GM19397 (cell line): Measurements from ENCODE around the gene MZF1.
"Not testable (repeated sequence)": the region's sequence is repeated elsewhere in the genome, so short reads cannot be mapped to it uniquely, and the experiment has no call there.

Experiments
- ATAC-seq: cut with Tn5 transposase; IDR thresholded peaks from one replicate; pipeline ENCODE4 v1.9.1; 2021; ENCODE audit warnings: mild to moderate bottlenecking, moderate library complexity; ENCODE audit not compliant: unreplicated experiment

MZF1 gene

DNA sequence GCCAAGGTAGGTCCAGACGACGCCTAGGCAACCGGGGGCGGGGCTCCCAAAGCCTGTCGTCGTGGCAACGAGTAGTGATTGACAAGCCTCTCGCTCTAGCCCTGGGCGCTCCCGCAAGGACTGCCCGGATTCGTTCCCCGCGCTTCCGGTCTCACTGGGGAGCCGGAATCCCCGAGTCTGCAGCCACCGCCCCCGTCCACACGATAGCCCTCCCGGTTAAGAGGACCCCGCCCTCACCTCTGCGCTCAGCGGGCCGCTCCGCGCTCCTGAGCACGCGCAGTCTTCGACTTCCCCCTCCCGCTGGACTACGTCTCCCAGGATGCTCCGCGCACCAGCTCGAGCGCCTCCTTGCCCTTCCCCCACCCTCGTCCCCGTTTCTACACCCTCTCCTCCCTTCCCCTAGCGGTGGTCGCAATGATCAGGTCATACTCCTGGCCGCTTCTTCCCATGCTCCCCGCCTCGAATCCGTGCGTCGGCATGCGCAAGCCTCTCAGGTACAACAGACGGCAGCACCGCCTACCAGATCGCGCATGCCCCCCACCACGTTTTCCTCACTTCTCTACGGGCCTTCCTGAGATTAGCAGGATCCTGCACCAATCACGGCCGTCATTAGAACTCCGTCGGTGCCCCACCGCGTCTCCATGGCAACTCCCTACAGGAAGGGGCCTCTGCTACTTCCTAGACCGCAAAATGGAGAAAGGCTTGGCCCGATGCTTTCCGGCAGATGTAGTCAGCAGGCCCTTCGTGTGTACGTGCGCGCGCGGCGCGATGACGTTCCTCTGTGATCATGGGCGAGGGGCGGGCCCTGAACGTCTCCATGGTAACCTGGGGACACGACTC, at the start of gene MZF1:
MZF1 (minus strand) TSS at position 518 of the 840 bp plus-strand sequence. CDS start 1,946 bp downstream, outside the sequence.
- peak; percentile 54 for ATAC-seq

DNA sequence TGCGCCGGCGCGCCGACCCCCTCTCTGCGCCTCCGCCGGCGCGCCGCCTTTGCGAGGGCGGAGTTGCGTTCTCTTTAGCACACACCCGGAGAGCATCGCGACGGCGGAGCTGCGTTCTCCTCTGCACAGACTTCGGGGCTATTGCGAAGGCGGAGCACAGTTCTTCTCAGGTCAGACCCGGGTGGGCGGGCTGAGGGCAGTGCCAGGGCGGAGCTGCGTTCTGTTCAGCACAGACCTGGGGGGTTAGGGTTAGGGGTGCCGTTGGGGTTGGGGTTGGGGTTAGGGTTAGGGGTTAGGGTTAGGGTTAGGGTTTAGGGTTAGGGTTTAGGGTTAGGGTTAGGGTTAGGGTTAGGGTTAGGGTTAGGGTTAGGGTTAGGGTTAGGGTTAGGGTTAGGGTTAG, 34.1 kb upstream of the MZF1 start:
- ATAC-seq: not testable (repeated sequence)

DNA sequence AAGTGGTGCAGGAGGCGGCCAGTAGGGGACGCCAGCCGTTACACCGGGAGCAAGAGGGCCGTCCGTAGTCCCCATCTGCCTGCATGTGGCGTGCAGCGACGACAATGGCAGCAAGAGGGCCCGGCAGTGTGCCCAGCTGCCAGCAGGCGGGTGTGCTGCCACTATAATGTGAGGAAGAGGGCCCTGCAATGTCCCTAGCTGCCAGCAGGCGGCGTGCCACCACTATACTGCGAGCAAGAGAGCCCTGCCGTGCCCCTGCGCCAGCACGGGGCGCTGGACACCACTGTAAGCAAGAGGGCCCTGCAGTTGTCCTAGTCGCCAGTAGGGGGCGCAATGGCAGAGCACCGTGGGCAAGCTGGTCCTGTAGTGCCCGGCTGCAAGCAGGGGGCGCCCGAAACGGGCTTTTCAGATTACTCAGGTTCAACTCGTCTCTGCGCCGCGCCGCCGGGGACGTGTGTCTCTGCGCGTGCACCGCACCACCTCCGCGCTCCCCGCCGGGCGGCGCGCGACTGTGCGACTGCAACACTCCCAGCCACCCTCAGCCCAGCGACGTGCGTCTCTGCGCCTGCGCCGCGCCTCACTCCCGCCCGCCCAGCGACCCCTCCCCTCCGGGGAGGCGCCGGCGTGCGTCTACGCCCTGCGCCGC, 33.2 kb upstream of the MZF1 start:
- not testable (repeated sequence) for ATAC-seq

DNA sequence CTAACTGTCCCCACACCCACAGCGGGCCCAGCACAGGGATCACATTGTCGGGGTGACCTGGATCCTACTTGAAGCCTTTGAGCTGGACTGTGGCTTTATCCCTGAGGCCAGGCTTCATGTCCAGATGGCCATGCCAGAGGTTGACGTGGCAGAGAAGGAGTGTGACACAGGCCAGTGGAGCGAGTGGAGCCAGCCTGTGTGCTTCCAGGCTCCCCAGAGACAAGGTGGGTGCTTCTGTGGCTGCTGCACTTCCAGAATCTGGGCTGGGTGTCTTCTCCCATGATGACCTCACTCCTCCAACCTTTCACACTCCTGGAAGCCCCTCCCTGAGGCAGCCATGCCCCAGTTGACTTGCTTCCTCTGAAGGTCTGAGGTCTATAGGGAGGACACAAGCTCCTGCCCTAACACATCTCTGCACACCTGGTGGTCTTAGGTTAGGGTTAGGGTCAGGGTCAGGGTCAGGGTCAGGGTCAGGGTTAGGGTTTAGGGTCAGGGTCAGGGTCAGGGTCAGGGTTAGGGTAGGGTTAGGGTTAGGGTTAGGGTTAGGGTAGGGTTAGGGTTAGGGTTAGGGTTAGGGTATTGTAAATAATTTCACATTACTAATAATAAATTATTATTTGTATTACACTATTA, 13.1 kb upstream of the MZF1 start:
- ATAC-seq: no peak

DNA sequence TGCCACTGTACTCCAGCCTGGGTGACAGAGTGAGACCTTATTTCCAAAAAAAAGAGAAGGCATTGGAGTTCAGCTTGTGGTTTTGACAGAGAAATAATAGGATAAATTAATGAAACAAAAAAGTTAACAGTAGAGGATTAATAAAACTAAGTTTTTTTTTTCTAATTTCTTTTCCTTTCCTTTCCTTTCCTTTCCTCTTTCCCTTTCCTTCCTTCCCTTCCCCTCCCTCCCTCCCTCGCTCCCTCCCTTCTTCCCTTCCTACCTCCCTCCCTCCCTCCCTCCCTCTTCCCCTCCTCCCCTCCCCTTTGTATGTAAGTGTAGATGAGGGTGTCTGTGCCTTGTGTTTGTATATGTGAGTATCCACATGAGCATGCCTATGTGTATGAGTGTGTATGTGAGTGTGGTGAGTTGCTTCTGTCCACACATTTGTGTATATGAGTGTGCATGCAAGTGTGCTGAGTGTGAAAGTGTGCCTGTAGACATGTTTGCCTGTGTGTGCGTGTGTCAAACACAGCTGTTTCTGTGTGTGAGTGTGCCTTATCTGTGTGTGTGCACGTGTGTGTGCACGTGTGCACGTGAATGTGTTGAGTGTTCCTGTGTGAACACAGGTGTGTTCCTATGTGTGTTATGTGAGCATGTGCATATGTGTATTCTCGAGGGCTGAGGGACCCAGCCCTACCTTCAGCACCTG, 12.5 kb upstream of the MZF1 start:
- ATAC-seq: no peak

DNA sequence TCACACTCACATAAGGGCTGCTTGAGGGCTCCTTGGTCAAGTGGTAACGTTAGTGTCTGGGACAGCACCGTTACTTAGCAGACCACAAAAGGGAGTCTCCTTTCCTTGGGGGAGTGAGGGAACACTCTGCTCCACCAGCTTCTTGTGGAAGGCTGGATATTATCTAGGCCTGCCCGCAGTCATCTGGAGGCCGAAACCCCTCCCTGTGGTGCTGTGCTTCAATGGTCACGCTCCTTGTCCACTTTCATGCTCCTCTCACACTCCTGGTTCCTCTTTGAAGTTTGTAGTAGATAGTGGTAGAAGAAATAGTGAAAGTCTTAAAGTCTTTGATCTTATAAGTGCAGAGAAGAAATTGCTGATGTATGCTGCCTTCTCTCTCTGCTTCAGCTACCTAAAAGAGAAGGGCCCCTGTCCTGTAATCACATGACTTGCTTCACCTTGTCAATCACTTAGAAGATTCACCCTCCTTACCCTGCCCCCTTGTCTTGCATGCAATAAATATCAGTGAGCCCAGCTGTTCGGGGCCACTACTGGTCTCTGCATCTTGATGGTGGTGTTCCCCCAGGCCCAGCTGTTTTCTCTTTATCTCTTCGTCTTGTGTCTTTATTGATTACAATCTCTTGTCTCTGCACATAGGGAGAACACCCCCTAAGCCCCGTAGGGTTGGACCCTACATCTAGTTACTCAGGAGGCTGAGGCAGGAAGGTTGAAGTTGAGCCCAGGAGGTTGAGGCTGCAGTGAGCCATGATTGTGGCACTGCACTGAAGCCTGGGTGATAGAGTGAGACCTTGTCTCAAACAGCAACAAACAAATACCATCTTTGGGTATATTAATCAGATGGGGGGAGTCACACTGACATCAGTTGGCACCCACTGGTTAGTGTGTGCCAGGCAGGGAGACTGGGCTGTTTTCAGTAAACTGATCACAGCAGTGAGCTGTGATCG, 11.6 kb upstream of the MZF1 start:
- no peak for ATAC-seq

DNA sequence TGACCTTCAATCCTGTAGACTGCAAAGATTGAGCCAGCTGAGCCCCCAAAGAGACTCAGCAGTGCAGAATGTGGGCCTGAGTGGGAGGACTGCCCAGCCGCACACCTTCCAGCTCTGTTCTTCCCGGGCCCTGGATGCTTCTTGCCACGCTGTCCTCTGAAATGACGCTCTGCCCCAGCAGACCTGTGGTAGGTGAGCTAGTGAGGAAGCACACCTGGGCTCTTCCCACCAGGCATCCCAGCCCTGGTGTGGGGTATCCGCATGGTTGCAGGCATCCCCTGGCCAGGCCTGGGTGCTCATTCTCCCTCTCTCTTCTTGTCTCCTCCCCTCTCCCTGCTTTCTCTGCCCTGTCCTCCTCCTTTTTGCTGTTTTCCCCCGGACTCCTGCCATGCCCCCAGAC, 9.8 kb upstream of the MZF1 start:
- no peak for ATAC-seq

DNA sequence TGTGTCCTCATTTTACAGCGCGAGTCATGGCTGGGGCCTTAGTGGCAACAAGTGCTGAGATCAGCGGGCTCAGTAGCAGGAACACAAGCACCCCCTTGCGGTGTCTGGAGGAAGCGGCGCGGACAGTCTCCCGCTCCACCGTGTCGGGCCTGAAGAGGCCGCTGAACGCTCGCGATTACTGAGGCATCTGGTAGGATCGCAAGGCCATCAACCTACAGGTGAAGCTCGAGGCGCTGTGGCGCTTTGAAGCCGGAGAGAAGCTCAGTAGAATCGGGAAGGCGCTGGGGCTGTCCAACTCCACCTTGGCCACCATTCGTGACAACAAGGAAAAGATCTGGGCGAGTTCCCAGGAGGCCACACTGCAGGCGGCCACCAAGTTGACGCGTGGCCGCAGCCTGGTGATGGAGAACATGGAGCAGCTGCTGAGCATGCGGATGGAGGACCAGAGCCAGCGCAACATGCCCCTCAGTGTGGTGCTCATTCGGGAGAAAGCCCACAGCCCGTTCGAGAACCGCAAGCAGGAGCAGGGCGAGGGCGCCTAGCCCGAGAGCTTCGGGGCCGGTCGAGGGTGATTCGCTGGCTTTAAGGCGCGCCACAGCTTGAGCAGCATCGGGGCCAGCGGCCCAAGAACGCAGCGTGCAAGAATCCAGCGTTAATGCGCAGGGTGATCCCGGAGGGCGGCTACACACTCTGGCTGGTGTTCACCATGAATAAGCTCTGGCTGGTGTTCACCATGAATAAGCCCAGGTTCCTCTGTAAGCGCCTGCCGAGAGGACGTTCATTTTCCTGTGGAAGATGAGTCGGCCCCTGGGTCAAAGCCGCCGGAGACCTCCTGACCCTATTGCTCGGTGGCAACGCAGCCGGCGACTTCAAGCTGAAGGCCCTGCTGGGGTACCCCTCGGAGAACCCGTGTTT, 8.3 kb upstream of the MZF1 start:
- ATAC-seq: peak; percentile 85

DNA sequence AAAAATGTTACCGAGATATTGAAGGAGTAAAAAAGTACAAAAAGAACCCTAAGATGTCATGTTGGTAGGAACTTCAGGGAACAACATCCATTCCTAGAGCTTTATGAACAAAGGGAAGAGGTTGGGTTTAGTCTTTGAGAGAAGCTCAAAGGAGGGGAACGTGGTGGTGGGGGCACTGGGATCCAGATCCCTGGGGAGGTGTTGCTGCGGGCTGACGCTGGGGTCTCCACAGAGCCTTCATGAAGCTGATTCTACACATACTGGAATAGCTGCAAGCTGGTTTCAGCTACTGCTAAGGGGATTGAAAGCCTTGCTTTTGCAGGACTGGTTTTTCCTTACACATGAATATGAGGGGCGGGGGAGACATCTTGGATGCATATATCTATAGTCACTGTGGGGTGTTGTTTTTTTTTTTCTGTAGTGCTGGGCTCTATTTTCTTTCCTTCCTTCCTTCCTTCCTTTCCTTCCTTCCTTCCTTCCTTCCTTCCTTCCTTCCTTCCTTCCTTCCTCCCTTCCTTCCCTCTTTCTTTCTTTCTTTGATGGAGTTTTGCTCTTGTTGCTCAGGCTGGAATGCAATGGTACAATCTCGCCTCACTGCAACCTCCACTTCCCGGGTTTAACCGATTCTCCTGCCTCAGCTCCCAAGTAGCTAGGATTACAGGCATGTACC, 6.5 kb upstream of the MZF1 start:
- ATAC-seq: no peak

DNA sequence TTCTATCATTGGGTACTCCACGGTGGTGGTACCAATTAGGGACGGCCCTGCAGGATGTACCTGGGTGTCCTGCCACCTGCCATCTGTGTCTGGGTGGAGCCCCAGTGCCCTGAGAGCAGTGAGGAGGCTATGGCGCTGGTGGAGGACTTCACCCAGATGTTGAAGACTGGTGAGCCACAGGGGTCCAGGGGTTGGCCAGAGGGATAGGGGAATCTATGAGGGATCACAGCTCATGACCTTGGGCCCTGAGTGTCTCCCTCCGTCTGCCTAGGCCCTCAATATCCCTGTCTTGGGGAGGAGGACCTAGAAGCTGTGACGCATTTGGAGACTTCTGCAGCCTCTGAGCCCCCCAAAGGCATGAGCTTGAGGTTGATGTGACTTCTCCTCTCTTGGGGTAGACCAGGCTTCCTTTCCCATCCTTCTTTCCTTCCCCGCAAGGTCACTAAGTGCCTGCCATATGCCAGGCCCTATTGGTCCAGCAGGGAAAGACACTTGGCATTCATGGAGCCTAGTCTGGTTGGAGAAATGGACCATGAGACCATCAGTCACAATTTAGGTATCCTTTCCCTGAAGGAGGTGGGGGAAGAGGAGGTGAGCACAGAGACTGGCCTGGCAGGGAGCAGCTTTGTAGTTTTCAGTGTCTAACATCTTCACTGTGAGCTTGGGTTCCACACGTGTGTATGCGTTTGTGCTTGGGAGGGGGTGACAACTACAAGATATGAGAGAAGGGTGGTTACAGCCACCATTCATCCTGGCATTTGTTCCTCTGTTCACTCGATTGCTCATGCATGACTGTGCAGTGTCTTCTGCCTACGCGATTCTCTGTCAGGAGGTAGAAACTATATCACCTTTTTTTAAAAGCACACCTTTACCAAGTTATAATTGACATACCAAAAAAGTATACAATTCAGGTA, 5.1 kb upstream of the MZF1 start:
- ATAC-seq: no peak

DNA sequence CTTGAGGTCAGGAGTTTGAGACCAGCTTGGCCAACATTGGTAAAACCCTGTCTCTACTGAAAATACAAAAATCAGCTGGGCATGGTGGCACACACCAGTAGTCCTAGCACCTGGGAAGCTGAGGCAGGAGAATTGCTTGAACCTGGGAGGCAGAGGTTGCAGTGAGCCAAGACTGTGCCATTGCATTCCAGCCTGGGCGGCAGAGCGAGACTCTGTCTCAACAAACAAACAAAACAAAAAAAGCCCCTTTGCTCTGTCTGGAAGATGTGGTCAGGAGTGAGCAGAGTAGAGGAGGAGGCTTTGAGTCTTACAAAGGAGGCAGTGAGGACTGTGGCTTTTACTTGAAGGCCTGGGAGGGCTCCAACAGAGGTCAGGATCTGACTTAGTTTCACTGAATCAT, 4.4 kb upstream of the MZF1 start:
- ATAC-seq: not testable (repeated sequence)

DNA sequence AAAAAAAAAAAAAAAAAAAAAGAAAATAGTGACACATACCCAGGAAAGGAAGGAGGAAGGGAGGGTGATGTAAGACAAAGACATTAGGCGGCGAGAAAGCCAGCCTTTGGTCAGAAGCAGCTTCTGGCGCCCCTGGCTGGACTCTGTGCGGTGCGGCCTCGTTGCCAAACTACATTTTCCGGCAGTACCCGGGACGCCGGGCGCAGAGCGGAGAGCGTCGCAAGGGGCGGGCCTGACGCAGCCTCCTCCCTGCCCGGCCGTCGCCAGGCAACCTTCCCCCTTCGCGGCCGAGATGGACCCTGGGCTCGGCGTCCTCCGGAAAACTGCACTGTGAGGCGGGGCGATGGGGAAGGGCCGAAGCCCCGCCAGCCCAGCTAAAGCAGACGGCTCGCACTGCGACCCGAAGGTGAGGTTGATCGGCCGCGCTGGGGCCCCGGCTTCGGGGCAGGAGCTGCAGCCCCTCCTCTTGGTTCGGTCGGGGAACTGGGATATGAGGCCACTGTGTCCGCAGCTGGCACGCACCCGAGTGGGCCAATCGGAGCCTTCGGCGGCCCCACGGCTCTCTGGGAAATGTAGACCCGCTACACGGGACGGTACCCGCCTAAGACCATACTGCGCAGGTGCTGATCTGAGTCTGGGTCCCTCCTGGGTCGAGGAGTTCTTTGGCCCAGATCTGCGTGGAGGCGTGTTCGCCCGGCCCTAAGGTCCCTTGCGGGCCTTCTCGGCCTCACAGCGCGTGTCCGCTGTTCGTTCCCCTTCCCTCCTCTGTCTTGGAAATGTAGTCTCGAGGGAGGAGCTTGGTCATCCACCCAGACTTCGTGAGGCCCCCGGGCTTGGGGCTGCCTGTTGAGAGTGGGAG, 2.3 kb upstream of the MZF1 start:
- peak; percentile 43 for ATAC-seq

DNA sequence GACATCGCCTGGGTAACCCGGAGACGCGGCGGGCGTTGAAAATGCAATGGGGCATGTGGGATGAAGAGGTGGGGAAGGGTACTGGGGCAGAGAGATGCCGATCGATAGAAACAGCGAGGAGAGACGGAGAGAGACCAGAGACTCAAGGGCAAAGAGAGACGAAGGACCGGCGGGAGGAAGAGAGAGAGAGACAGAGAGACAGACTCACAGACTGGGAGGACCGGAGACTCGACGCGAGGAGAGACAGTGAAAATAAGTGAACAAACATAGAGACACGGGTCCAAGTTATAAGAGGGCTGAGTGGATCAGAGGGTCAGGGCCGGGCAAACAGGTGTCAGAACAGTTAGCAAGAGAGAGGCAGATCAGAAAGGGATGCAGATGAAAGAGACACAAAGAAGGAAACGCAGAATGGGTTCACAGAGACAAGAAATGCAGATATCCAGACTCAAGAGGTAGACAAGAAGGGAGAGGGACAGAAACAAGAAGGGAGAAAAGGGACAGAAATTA, 576 bp upstream of the MZF1 start:
- ATAC-seq: no peak

DNA sequence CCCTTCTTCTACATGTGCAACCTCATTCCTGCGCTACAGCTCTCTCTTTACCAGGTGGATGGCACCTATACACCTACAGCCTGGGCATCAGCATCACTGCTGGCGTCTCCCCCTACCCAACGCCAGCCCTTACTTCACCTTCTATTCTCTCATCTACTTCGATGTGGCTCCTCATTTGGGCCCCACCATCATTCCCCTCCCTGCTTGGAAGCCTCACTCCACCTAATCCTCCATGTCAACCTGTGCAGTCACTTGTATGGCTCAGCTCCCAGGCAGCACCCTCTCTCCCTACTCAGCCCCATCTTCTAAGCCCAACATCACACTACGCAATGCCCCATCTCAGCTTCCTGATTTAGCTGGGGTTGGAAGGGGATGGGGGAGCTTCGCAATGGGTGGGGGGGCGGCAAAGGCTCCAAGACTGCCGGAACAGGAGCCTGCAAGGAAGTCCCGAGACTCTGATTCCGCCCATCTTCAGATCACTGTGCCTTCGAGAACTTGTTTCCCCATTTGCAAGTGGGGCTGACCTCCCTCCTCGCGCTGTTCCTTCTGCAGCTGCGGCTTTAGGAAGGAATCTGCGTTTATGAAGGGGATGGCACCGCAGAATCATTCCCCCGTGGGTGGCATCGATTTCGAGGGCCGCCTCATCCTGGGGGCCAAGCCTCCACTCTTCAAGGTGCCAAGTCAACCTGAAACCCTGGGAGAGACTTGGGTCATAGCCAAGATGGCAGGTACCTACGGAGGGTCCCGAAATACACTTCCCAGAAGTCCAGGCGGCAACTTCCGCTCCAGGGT, 913 bp downstream of the MZF1 start:
- no peak for ATAC-seq

DNA sequence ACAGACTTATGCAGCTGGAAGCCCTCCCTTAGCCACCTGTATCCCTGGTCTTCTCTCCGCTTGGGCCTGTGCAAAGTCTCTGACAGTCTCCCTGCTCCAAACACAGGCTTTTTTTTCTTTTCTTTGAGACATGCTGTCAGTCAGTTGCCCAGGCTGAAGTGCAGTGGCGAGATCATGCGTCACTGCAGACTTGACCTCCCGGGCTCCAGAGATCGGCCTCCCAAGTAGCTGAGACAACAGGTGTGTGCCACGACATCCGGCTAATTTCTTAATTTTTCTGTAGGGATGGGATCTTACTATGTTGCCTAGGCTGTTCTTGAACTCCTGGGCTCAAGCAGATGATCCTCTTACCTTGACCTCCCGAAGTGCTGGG, 1.6 kb downstream of the MZF1 start:
- no peak for ATAC-seq
